Measurements from ENCODE around the gene SERPINB11. TPM values are rescaled to one million over a fixed set of nuclear protein-coding genes. Genes with fewer than 3 reads are reported as not detected.
"Not testable (repeated sequence)": the region's sequence is repeated elsewhere in the genome, so short reads cannot be mapped to it uniquely, and the experiment has no call there.

The SERPINB11 gene
- total RNA-seq, 1 donor from 2014 or later = not detected

DNA sequence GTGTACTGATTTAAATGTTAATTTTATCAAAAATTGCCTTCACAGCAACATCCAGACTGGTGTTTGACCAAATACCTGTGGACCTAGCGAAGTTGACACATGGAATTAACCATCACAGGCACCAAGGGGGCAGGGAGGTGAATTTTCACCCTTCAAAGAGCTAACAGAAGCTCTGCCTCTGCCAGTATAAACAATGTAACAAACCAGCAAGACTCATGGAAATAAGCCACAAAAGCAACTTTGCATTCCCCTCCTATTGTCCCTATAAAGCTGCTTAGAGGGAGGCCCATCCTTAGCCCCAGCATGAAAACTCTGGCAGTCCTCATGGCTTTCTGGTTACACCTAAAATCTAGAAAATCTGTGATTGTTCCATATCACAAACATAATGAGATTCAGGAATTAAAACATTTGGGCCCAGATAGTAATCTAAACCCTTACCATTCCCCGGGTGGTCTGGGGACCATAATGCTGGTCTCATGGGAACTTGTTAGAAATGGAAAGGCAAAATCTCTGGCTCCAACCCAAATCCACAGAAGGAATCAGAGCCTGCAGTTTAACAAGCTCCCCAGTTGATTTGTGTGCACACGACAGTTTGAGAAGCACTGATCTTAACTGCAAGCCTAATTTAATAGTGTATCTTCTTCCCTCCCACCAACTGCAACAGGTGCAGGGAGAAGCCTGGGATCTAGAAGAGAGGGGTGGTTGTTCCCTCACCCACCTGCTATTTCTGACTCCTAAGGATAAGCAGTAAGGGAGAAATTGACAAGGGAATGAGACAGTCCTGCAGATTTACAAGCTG is 23.1 kb downstream of the SERPINB11 start:
- DNase-seq (ENCODE audit: low read depth in 2 of 2) = no peak

DNA sequence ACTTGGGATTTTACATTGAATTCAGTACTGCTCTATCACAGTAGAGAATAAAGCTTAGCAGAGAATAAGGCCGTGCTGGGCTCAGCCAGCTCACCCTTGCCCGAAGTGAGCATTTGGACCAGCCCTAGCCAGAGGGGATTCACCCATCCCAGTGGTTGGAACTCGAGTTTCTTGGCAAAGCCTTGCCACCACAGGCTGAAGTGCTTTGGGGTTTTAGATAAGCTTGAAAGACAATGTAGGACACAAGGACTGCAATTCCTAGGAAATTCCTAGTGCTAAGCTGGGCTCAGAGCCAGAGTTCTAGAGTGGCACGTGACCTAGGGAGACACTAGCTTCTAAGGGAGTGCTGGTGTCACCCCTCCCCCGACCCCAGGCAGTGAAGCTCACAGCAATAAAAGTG is 28.0 kb downstream of the SERPINB11 start:
- no peak for DNase-seq (ENCODE audit: low read depth in 2 of 2)

- DNase-seq (ENCODE audit: low read depth in 2 of 2) = no peak
Measured at GRCh38 chr18:63731215-63731614, 28.5 kb downstream of the SERPINB11 start.

GRCh38 chr18:63736876-63737275 is 34.1 kb downstream of the SERPINB11 start:
- DNase-seq (ENCODE audit: low read depth in 2 of 2) = no peak

GRCh38 chr18:63741769-63742168 is 39.0 kb downstream of the SERPINB11 start:
- DNase-seq (ENCODE audit: low read depth in 2 of 2) = no peak

DNA sequence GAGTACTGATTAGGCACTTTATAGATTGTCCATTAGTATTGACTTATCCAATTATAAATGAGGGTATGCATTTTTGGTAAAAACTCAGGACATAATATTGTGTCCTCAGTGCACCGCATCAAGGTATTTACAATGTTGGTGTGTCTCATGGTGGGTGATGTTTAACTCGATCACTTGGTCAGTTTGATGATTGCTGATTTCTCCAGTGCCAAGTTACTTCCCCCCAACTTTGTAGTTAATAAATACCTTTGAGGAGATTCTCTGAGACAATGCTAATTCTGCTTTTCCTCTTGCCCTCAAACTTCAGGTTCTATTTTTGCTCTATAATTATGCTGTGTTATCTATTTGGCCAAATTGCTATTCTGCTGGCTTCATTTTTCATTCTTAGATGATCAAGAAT is 44.2 kb downstream of the SERPINB11 start:
- no peak for DNase-seq (ENCODE audit: low read depth in 2 of 2)

- DNase-seq (ENCODE audit: low read depth in 2 of 2) = no peak
Measured at GRCh38 chr18:63749489-63749888, 46.7 kb downstream of the SERPINB11 start.

DNA sequence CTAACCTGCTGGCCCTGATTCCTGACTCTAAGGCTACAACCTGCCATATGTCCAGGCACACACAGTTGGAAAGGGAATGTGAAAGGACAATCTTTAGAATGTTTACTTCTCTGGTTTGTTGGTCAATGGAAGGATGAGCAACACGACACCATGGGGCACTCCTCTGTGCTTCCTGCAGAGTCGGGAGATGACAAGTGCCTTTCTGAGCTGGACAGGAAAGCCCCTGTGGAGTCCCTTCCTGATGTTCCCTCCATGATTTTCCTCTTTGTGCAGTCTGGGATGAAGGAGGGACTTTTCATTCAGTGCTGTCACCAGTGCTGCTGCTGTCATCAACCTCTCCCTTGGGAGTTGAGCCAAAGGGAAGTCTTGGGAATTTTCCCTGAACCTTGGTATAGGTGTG is 49.9 kb downstream of the SERPINB11 start:
- DNase-seq (ENCODE audit: low read depth in 2 of 2) = no peak

- no peak for DNase-seq (ENCODE audit: low read depth in 2 of 2)
Measured at GRCh38 chr18:63753676-63754075, 50.9 kb downstream of the SERPINB11 start.

DNA sequence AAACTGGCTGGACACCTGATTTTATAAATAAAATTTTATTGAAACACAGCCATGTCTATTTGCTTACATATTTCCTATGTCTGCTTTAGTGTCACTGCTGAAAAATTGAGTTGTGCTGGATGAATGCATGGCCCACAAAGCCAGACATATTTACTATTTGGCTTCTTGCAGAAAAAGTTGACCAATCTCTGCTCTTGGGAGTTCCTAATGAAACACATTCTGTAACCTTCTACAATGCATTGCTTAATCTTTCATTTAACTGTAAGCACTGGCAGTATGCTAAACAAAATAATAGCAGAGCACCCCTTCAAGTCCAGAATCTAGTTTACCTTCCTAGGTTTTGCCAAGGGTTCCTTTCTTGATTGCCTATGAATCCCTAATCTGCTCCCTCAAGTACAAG is 54.8 kb downstream of the SERPINB11 start:
- DNase-seq (ENCODE audit: low read depth in 2 of 2) = no peak

- DNase-seq (ENCODE audit: low read depth in 2 of 2) = no peak
Measured at GRCh38 chr18:63758615-63759240, 56.0 kb downstream of the SERPINB11 start.

DNA sequence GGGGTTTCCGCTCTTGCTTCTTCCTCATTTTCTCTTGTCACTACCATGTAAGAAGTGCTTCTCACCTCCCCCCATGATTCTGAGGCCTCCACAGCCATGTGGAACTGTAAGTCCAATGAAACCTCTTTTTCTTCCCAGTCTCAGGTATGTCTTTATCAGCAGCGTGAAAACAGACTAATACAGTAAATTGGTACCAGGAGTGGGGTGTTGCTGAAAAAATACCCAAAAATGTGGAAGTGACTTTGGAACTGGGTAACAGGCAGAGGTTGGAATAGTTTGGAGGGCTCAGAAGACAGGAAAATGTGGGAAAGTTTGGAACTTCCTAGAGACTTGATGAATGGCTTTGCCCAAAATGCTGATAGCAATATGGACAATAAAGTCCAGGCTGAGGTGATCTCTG is 57.0 kb downstream of the SERPINB11 start:
- not testable (repeated sequence) for DNase-seq (ENCODE audit: low read depth in 2 of 2)

GRCh38 chr18:63762518-63762917 is 59.8 kb downstream of the SERPINB11 start:
- no peak for DNase-seq (ENCODE audit: low read depth in 2 of 2)

GRCh38 chr18:63763831-63764600 is 61.3 kb downstream of the SERPINB11 start:
- no peak for DNase-seq (ENCODE audit: low read depth in 2 of 2)

- DNase-seq (ENCODE audit: low read depth in 2 of 2) = no peak
Measured at GRCh38 chr18:63765837-63766236, 63.1 kb downstream of the SERPINB11 start.

Other genes starting within 250 kb of the SERPINB11 start
- not detected in 2 replicates for gene SERPINB5, start 226.0 kb upstream of the SERPINB11 start, total RNA-seq
- not detected in 2 replicates for gene SERPINB12, start 160.6 kb upstream of the SERPINB11 start, total RNA-seq
- gene SERPINB13, start 115.6 kb upstream of the SERPINB11 start, total RNA-seq = not detected in 2 replicates
- 0.13 TPM in 1 of 2 replicates, not detected in the other for gene SERPINB4, start 58.7 kb upstream of the SERPINB11 start, total RNA-seq
- gene SERPINB3, start 41.1 kb upstream of the SERPINB11 start, total RNA-seq = not detected in 2 replicates
- not detected in 2 replicates for gene SERPINB7, start 72.5 kb downstream of the SERPINB11 start, total RNA-seq
- not detected in 2 replicates for gene SERPINB2, start 184.7 kb downstream of the SERPINB11 start, total RNA-seq
- not detected in 2 replicates for gene SERPINB10, start 205.0 kb downstream of the SERPINB11 start, total RNA-seq
- gene HMSD, start 246.3 kb downstream of the SERPINB11 start, total RNA-seq = not detected in 2 replicates

Measured in dermis microvascular lymphatic vessel endothelial cell (primary cell).